H1 (cell line): Measurements from ENCODE around the gene USP16. TPM values are rescaled to one million over a fixed set of nuclear protein-coding genes. Genes with fewer than 3 reads are reported as not detected.

Experiments
- CTCF ChIA-PET: fragments of 300-600 bp; sonication (Branson Sonifier 250); formaldehyde crosslinking; loops from one replicate; lab custom pipeline; 2021; ENCODE audit not compliant: partially characterized antibody; lab: Charles Lee
- POLR2A ChIA-PET: fragments of 300-600 bp; sonication (Branson Sonifier 250); formaldehyde crosslinking; loops from one replicate; lab custom pipeline; 2021; ENCODE audit warnings: inconsistent platforms; ENCODE audit not compliant: partially characterized antibody; lab: Charles Lee
- DNase-seq, 2 experiments: peaks; one replicate each; pipeline versions ENCODE4 v3.0.0 to v3.0.0-alpha.2; 2010 to 2022; ENCODE audit warnings: low spot score in 2 of 2, low read depth in 1 of 2, mixed read lengths in 1 of 2
- FAIRE-seq: peaks from 2 replicates; lab custom pipeline; 2011; peaks lifted over from hg19 to GRCh38; lab: Jason Lieb, UNC
- H2AFZ ChIP-seq: 2 replicates; pipeline ENCODE4 v1.8.1; 2012; ENCODE audit warnings: low read length, inconsistent platforms
- H2AK5ac ChIP-seq: 2 replicates; pipeline ENCODE4 v1.6.1; 2013; ENCODE audit warnings: low read depth, low read length
- H2BK120ac ChIP-seq: replicated peaks from 2 replicates; pipeline ENCODE3; 2013; ENCODE audit warnings: low read depth, low read length, inconsistent platforms
- H2BK12ac ChIP-seq: 2 replicates; pipeline ENCODE4 v1.6.1; 2013; ENCODE audit warnings: low read depth, low read length
- H2BK15ac ChIP-seq: 2 replicates; pipeline ENCODE4 v1.6.1; 2013; ENCODE audit warnings: low read length
- H2BK20ac ChIP-seq: 2 replicates; pipeline ENCODE4 v1.6.1; 2013; ENCODE audit warnings: low read length
- H2BK5ac ChIP-seq: 2 replicates; pipeline ENCODE4 v1.6.1; 2013; ENCODE audit warnings: low read depth, low read length
- H3K14ac ChIP-seq: 2 replicates; pipeline ENCODE4 v1.6.1; 2013; ENCODE audit warnings: inconsistent platforms; ENCODE audit not compliant: insufficient read length
- H3K18ac ChIP-seq: 2 replicates; pipeline ENCODE4 v1.6.1; 2013; ENCODE audit warnings: low read length; ENCODE audit errors: extremely low read depth
- H3K23ac ChIP-seq: 2 replicates; pipeline ENCODE4 v1.6.1; 2013; ENCODE audit warnings: inconsistent platforms; ENCODE audit not compliant: insufficient read length
- H3K23me2 ChIP-seq: 2 replicates; pipeline ENCODE4 v1.6.1; 2013; ENCODE audit warnings: low read depth, low read length
- H3K27ac ChIP-seq: 2 replicates; pipeline ENCODE4 v1.6.1; 2011; ENCODE audit warnings: low read depth, low read length, inconsistent platforms
- H3K27me3 ChIP-seq, 4 experiments: replicated peaks in 1 of 4; 1 replicate in 1 of 4; 2 replicates in 3 of 4; pipeline versions ENCODE4 v1.6.1 to v1.8.1; 2011 to 2013; ENCODE audit warnings: low read length in 3 of 4, mild to moderate bottlenecking in 3 of 4, inconsistent platforms in 2 of 4, mixed read lengths in 2 of 4, moderate library complexity in 1 of 4; ENCODE audit not compliant: control insufficient read depth in 3 of 4, insufficient read depth in 3 of 4; ENCODE audit errors: extremely low read depth in 1 of 4
- H3K36me3 ChIP-seq, 4 experiments: 2 replicates each; pipeline versions ENCODE4 v1.6.1 to v1.8.1; 2011 to 2013; ENCODE audit warnings: mild to moderate bottlenecking in 4 of 4, low read length in 3 of 4, moderate library complexity in 2 of 4, control low read depth in 1 of 4, inconsistent platforms in 1 of 4; ENCODE audit not compliant: insufficient read depth in 4 of 4, control insufficient read depth in 2 of 4
- H3K4ac ChIP-seq: replicated peaks from 2 replicates; pipeline ENCODE3; 2013; ENCODE audit warnings: low read length, low read depth, mixed read lengths, inconsistent platforms; ENCODE audit not compliant: insufficient read length
- H3K4me1 ChIP-seq, 4 experiments: replicated peaks in 1 of 4; 1 replicate in 1 of 4; 2 replicates in 3 of 4; pipeline versions ENCODE4 v1.6.1 to v1.8.1; 2011 to 2013; ENCODE audit warnings: low read length in 3 of 4, inconsistent platforms in 2 of 4, mixed read lengths in 1 of 4; ENCODE audit not compliant: insufficient read depth in 4 of 4, control insufficient read depth in 3 of 4
- H3K4me2 ChIP-seq, 2 experiments: 2 replicates each; pipeline versions ENCODE4 v1.6.1 to v1.8.1; 2011 to 2013; ENCODE audit warnings: low read depth in 2 of 2, low read length in 2 of 2, control low read depth in 1 of 2, inconsistent platforms in 1 of 2, mild to moderate bottlenecking in 1 of 2; ENCODE audit not compliant: insufficient read depth in 1 of 2
- H3K4me3 ChIP-seq, 4 experiments: fragments of 200-600, 300-600 bp in 1 of 4; sonication (generic), shearing (Covaris generic), sonication (Bioruptor Twin) in 1 of 4; 2 replicates each; pipeline versions ENCODE4 v1.5.1 to v1.8.1; 2011 to 2016; ENCODE audit warnings: low read length in 4 of 4, low read depth in 3 of 4, control low read depth in 2 of 4, inconsistent platforms in 2 of 4, mild to moderate bottlenecking in 2 of 4, mixed read lengths in 1 of 4, moderate library complexity in 1 of 4; ENCODE audit not compliant: insufficient read depth in 2 of 4; ENCODE audit errors: extremely low read depth in 1 of 4
- H3K56ac ChIP-seq: replicated peaks from 2 replicates; pipeline ENCODE3; 2013; ENCODE audit warnings: low read depth, mild to moderate bottlenecking, mixed read lengths, low read length, inconsistent platforms; ENCODE audit not compliant: insufficient read length
- H3K79me1 ChIP-seq: 2 replicates; pipeline ENCODE4 v1.6.1; 2013; ENCODE audit warnings: low read depth, low read length, control low read depth
- H3K79me2 ChIP-seq, 2 experiments: 2 replicates each; pipeline versions ENCODE4 v1.6.1 to v1.8.1; 2012 to 2013; ENCODE audit warnings: low read length in 2 of 2, mild to moderate bottlenecking in 2 of 2, inconsistent platforms in 1 of 2; ENCODE audit not compliant: insufficient read depth in 2 of 2, control insufficient read depth in 1 of 2
- H3K9ac ChIP-seq, 4 experiments: replicated peaks in 1 of 4; 1 replicate in 1 of 4; 2 replicates in 3 of 4; pipeline versions ENCODE4 v1.6.1 to v1.8.1; 2011 to 2013; ENCODE audit warnings: low read depth in 3 of 4, low read length in 3 of 4, control low read depth in 2 of 4, mild to moderate bottlenecking in 2 of 4, moderate library complexity in 2 of 4, inconsistent platforms in 1 of 4; ENCODE audit errors: extremely low read depth in 1 of 4
- H3K9me3 ChIP-seq, 2 experiments: 2 replicates each; pipeline versions ENCODE4 v1.6.1 to v1.8.1; 2012 to 2013; ENCODE audit warnings: mild to moderate bottlenecking in 2 of 2, moderate library complexity in 2 of 2, control low read depth in 1 of 2, inconsistent platforms in 1 of 2, low read depth in 1 of 2, low read length in 1 of 2, mixed read lengths in 1 of 2; ENCODE audit not compliant: insufficient read depth in 2 of 2
- H4K20me1 ChIP-seq, 2 experiments: replicated peaks in 1 of 2; 2 replicates each; pipeline versions ENCODE3 to v1.8.1; 2011 to 2013; ENCODE audit warnings: inconsistent platforms in 2 of 2, low read length in 2 of 2, mild to moderate bottlenecking in 1 of 2; ENCODE audit not compliant: insufficient read depth in 2 of 2, control insufficient read depth in 1 of 2
- H4K5ac ChIP-seq: 2 replicates; pipeline ENCODE4 v1.6.1; 2013; ENCODE audit warnings: low read length, low read depth, mixed read lengths, inconsistent platforms; ENCODE audit not compliant: insufficient read length
- H4K8ac ChIP-seq: 2 replicates; pipeline ENCODE4 v1.8.0; 2013; ENCODE audit warnings: mild to moderate bottlenecking, moderate library complexity, low read length, inconsistent platforms; ENCODE audit not compliant: insufficient read depth; ENCODE audit errors: extremely low read depth
- H4K91ac ChIP-seq: replicated peaks from 2 replicates; pipeline ENCODE3; 2013; ENCODE audit warnings: low read length, mixed read lengths, inconsistent platforms; ENCODE audit not compliant: insufficient read length
- RAD21 ChIP-seq, 2 experiments: IDR thresholded peaks in 1 of 2; conservative IDR thresholded peaks in 1 of 2; 2 replicates each; pipeline ENCODE4 v1.6.1; 2011; ENCODE audit warnings: low read depth in 2 of 2, low read length in 2 of 2, improper control_type of control experiment in 1 of 2, inconsistent platforms in 1 of 2, mild to moderate bottlenecking in 1 of 2, moderate library complexity in 1 of 2
- SP4 ChIP-seq: IDR thresholded peaks from 2 replicates; pipeline ENCODE4 v1.6.1; 2012; ENCODE audit warnings: low read length, inconsistent platforms
- TBP ChIP-seq: IDR thresholded peaks from 2 replicates; pipeline ENCODE4 v1.6.1; 2011; ENCODE audit warnings: low read depth, low read length, improper control_type of control experiment
- WGBS, 2 experiments: shearing (Covaris generic) in 1 of 2; methylation state at CpG; one replicate each; pipeline versions ENCODE4 v1.1.6 to v1.1.7; 2013 to 2015; ENCODE audit warnings: low lambda C conversion rate in 2 of 2, mixed read lengths in 2 of 2, inconsistent platforms in 1 of 2, low coverage in 1 of 2, missing lambda C conversion rate in 1 of 2; ENCODE audit not compliant: insufficient replicate concordance in 2 of 2, insufficient coverage in 1 of 2, insufficient read length in 1 of 2; ENCODE audit errors: extremely low coverage in 1 of 2, missing lambda C conversion rate in 1 of 2; 5-methylcytosine and 5-hydroxymethylcytosine counted together
- polyA plus RNA-seq, 7 experiments: library from polyadenylated mRNA; depleted of rRNA in 3 of 7; stranded (reverse) in 5 of 7; unstranded in 2 of 7; fragments of >200 nt in 5 of 7; fragments of 200-250 nt in 2 of 7; gene quantifications; 1 replicate in 5 of 7; 2 replicates in 1 of 7; 4 replicates in 1 of 7; pipeline versions ENCODE4 v1.2.1 to v1.2.3, GENCODE V29; 2011 to 2013; ENCODE audit warnings: missing spikeins in 2 of 7, mixed read lengths in 2 of 7
- total RNA-seq: library from RNA; stranded (reverse); fragmentation: NEBNext Ultra II Directional; extraction: Animal tissue kit (Norgen Biotek cat#: 25700); gene quantifications from 2 replicates; pipeline ENCODE4 v1.2.1, GENCODE V29; 2021

USP16 gene
- total and polyA plus RNA-seq, 2 of the 8 experiments (the other 6 are each of a cell fraction or from before 2014, with no cell fraction given): 3.4 to 19.1 TPM

DNA sequence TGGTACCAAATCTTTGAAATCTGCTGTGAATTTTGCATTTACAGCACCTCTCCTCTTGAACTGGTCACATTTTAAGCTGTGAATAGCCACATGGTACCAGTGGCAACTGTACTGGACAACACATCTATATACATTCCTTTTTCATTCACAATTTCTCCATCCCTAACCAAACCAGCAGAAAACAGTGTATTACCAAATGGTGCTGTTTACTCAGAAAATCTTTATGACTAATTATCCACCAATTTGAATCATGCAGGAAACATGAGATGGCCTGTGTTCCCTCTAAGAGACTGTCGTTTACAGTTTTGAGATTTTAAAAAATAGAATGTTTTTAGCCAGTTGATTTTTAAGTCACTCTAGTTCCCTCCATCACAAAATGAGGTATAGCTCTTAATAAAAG, 66.6 kb downstream of the USP16 start:
- Histone ChIP-seq H3K14ac (no peak overlapping the region), H4K5ac (no peak overlapping the region), H3K4me1 (peaks cover 0 to 4% (median 0%) of the 10 kb centered on the region in 4 experiments; a peak in 1 of 7 replicates), H3K36me3 (no peaks in the 10 kb centered on the region; a peak in 1 of 8 replicates), H2BK120ac (no peak overlapping the region), H3K27me3 (no peaks in the 10 kb centered on the region; a peak in 1 of 7 replicates), H2BK20ac (no peak overlapping the region), H3K4me2 (no peak overlapping the region), H2AFZ (no peak overlapping the region), H4K91ac (no peak overlapping the region), H3K23ac (no peak overlapping the region), H3K79me2 (no peaks in the 10 kb centered on the region), H3K79me1 (no peaks in the 10 kb centered on the region), H3K23me2 (no peaks in the 10 kb centered on the region), H3K9ac (no peak overlapping the region), H3K4me3 (no peak overlapping the region), H4K20me1 (no peaks in the 10 kb centered on the region), H3K18ac (no peak overlapping the region), H2BK5ac (no peak overlapping the region), H3K27ac (no peak overlapping the region), H3K56ac (no peak overlapping the region), H2AK5ac (no peak overlapping the region), H2BK12ac (no peak overlapping the region), H4K8ac (no peak overlapping the region), H3K9me3 (no peaks in the 10 kb centered on the region), H3K4ac (no peak overlapping the region), H2BK15ac (no peak overlapping the region)
- DNase-seq: no peak
- no peak for FAIRE-seq
- CTCF ChIA-PET: interaction anchor here (0.8 to 2.8 kb wide), 5 partner anchors 73 to 286 kb away, joined by 3 to 10 read pairs (median 4); no protein-coding TSS in a partner anchor
- 86% methylated on average over 1 of the region's 1 CpG; no CpG with 5 or more reads in 1 of the 2 experiments for WGBS, 2 experiments
- POLR2A ChIA-PET: no interaction called here
- TF ChIP-seq RAD21 (IDR thresholded peaks at IDR 0.05 in 1 of 2, conservative IDR thresholded peaks at IDR 0.05 in 1 of 2; ENCODE audit: low read depth in 2 of 2, low read length in 2 of 2) (no peak), SP4 (no peak), TBP (no peak)
